ENCODE measurements around the gene ANO1. TPM values are rescaled to one million over a fixed set of nuclear protein-coding genes. Genes with fewer than 3 reads are reported as not detected.

The ANO1 gene
- polyA plus RNA-seq, 3 donors = not detected

- H3K36me3 ChIP-seq (replicated peaks in 1 of 2; ENCODE audit: control insufficient read depth in 1 of 2, insufficient read depth in 2 of 2, low read length in 2 of 2) = no peaks in the 10 kb centered on the region
- no peak overlapping the region for H3K9ac ChIP-seq (ENCODE audit: insufficient read depth, low read length, poor library complexity, severe bottlenecking)
- H3K27me3 ChIP-seq (ENCODE audit: control insufficient read depth in 2 of 2, insufficient read depth in 2 of 2, low read length in 2 of 2) = no peaks in the 10 kb centered on the region
- H3K4me3 ChIP-seq (replicated peaks in 1 of 3; ENCODE audit: low read depth in 2 of 3, low read length in 3 of 3) = no peak overlapping the region
- Mint-ChIP-seq H3K27ac (no peak overlapping the region), H3K27me3 (ENCODE audit: low read depth in 3 of 3) (peaks cover 9 to 17% (median 9%) of the 10 kb centered on the region in 3 donors), H3K4me3 (peak overlapping the region in 1 of 2 donors; percentile 10), H3K36me3 (no peaks in the 10 kb centered on the region), H3K4me1 (peaks cover 7% of the 10 kb centered on the region), H3K9me3 (peaks cover 0 to 3% (median 0%) of the 10 kb centered on the region in 7 donors)
- no peaks in the 10 kb centered on the region for H3K9me3 ChIP-seq (replicated peaks in 1 of 2; ENCODE audit: control insufficient read depth in 1 of 2, insufficient read depth in 1 of 2, low read length in 2 of 2)
- H4K20me1 ChIP-seq (ENCODE audit: insufficient read depth, low read length) = no peaks in the 10 kb centered on the region
- H3K79me2 ChIP-seq (ENCODE audit: insufficient read depth, low read length) = no peaks in the 10 kb centered on the region
- H2AFZ ChIP-seq (ENCODE audit: insufficient read depth, low read depth, low read length, poor library complexity, severe bottlenecking) = no peak overlapping the region
- WGBS (ENCODE audit: insufficient coverage) = 19% methylated on average over 17 of the region's 22 CpGs
- H3K4me2 ChIP-seq (replicated peaks; ENCODE audit: extremely low read depth, low read length, poor library complexity, severe bottlenecking) = no peak overlapping the region
- intact Hi-C loops (cut with micrococcal nuclease) = loop anchor here (5.0 to 10.0 kb wide), 3 partner anchors 269 to 1287 kb away; partner anchors contain the start of genes IGHMBP2 (in 1 of the 2) and MRPL21 (in 1 of the 2)
- DNase-seq = peak; percentile 18 to 42 (median 33)
- peak; percentile 75 for TF ChIP-seq CTCF (IDR thresholded peaks at IDR 0.05)
- H3K27ac ChIP-seq (ENCODE audit: low read depth in 1 of 2, low read length in 2 of 2) = no peak overlapping the region
- no peaks in the 10 kb centered on the region for H3K4me1 ChIP-seq (ENCODE audit: control insufficient read depth in 1 of 2, insufficient read depth in 2 of 2, low read length in 2 of 2)
These were observed 113.5 kb downstream of the ANO1 start for GRCh38 chr11:70191495-70192140.

DNA sequence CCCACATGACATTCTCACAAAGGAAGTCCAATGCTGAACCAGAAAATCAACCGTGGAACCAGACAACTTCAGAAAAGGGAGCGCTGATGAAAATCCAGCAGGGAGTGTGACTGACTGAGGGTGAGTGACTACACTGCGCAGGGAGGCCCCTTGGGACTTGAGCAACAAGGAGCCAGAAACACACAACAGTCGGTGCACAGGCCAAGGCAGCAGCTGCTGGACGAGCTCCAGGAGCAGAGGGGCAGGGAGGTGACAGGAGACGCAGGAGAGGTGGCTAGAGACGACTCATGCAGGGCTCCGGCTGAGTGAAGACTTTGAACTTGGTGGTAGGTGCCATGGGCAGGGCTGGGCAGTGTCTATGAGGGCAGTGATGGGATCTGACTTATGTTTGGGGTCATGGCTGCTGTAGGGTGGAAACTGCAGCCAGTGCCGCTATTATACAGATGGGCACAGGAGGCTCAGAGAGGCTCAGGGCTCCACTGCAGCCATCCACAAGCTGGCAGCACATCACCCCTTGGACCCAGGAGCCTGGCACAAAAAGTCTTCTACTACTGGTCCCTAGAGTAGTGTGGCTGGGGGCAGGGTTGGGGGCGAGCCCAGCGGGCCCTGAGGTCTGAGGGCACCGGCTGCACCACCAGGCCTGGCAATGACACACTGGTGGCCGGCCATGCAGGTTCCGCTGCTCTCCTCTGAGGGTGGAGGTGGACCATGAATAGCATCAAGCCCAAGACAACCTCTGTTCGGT lies 114.7 kb downstream of the ANO1 start:
- H3K79me2 ChIP-seq (ENCODE audit: insufficient read depth, low read length) = no peaks in the 10 kb centered on the region
- H3K36me3 Mint-ChIP-seq = no peaks in the 10 kb centered on the region
- H3K4me1 ChIP-seq (ENCODE audit: control insufficient read depth in 1 of 2, insufficient read depth in 2 of 2, low read length in 2 of 2) = no peaks in the 10 kb centered on the region
- TF ChIP-seq CTCF (IDR thresholded peaks at IDR 0.05) = no peak
- H3K9me3 ChIP-seq (replicated peaks in 1 of 2; ENCODE audit: control insufficient read depth in 1 of 2, insufficient read depth in 1 of 2, low read length in 2 of 2) = no peaks in the 10 kb centered on the region
- H4K20me1 ChIP-seq (ENCODE audit: insufficient read depth, low read length) = no peaks in the 10 kb centered on the region
- H3K36me3 ChIP-seq (replicated peaks in 1 of 2; ENCODE audit: control insufficient read depth in 1 of 2, insufficient read depth in 2 of 2, low read length in 2 of 2) = no peaks in the 10 kb centered on the region
- H3K27me3 ChIP-seq (ENCODE audit: control insufficient read depth in 2 of 2, insufficient read depth in 2 of 2, low read length in 2 of 2) = no peaks in the 10 kb centered on the region
- H3K4me3 Mint-ChIP-seq = no peak overlapping the region
- peaks cover 7% of the 10 kb centered on the region for H3K4me1 Mint-ChIP-seq
- 93% methylated on average over 11 of the region's 15 CpGs for WGBS (ENCODE audit: insufficient coverage)
- no peak for DNase-seq
- no peak overlapping the region for H3K4me3 ChIP-seq (replicated peaks in 1 of 3; ENCODE audit: low read depth in 2 of 3, low read length in 3 of 3)
- no peak overlapping the region for H3K27ac Mint-ChIP-seq
- H3K4me2 ChIP-seq (replicated peaks; ENCODE audit: extremely low read depth, low read length, poor library complexity, severe bottlenecking) = no peak overlapping the region
- H3K27ac ChIP-seq (ENCODE audit: low read depth in 1 of 2, low read length in 2 of 2) = no peak overlapping the region
- intact Hi-C loops (cut with micrococcal nuclease) = loop anchor here (5.0 to 10.0 kb wide), 3 partner anchors 271 to 1288 kb away; partner anchors contain the start of genes IGHMBP2 (in 1 of the 2) and MRPL21 (in 1 of the 2)
- H3K9me3 Mint-ChIP-seq = peaks cover 0 to 3% (median 0%) of the 10 kb centered on the region in 7 donors
- H3K27me3 Mint-ChIP-seq (ENCODE audit: low read depth in 3 of 3) = peaks cover 9 to 15% (median 10%) of the 10 kb centered on the region in 3 donors
- H2AFZ ChIP-seq (ENCODE audit: insufficient read depth, low read depth, low read length, poor library complexity, severe bottlenecking) = no peak overlapping the region
- H3K9ac ChIP-seq (ENCODE audit: insufficient read depth, low read length, poor library complexity, severe bottlenecking) = no peak overlapping the region
